HL-60 (cell line): Measurements from ENCODE around the gene ABCC4.

Source experiments
- POLR2AphosphoS5 ChIP-seq: IDR thresholded peaks from 2 replicates; pipeline ENCODE4 v1.6.1; 2012; ENCODE audit warnings: low read depth
- TF ChIP-seq, protein P1 (sequence below): IDR thresholded peaks from one replicate; pipeline ENCODE4 v1.5.1; 2011; ENCODE audit warnings: low read length, control low read depth, inconsistent platforms; ENCODE audit not compliant: insufficient read depth

DNA sequence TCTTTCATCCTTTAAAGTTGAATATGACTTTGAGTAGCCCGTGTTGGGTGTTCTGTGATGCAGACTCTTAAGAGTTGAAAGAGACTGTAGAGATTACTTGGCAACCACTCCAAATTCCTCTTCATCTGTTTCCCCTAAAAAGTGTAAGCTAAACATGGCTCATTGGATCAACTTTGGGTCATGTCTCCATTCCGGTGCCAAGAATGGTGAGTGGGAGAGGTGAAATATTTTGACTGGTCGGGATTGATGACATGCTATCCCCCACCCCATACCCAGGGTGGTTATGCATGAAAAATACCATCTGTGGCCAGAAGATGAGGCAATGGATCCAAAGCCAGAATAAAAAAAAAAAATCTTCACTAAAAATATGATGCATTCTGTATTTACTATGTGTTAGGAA lies 307.6 kb downstream of the ABCC4 start:
- no peak for TF ChIP-seq POLR2AphosphoS5
- TF ChIP-seq, protein P1, sequence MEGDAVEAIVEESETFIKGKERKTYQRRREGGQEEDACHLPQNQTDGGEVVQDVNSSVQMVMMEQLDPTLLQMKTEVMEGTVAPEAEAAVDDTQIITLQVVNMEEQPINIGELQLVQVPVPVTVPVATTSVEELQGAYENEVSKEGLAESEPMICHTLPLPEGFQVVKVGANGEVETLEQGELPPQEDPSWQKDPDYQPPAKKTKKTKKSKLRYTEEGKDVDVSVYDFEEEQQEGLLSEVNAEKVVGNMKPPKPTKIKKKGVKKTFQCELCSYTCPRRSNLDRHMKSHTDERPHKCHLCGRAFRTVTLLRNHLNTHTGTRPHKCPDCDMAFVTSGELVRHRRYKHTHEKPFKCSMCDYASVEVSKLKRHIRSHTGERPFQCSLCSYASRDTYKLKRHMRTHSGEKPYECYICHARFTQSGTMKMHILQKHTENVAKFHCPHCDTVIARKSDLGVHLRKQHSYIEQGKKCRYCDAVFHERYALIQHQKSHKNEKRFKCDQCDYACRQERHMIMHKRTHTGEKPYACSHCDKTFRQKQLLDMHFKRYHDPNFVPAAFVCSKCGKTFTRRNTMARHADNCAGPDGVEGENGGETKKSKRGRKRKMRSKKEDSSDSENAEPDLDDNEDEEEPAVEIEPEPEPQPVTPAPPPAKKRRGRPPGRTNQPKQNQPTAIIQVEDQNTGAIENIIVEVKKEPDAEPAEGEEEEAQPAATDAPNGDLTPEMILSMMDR = no peak
